AG10803 (cell line): Measurements from ENCODE around the gene MEX3D.

Experiments
- DNase-seq: peaks from one replicate; pipeline ENCODE4 v3.0.0; 2010; ENCODE audit warnings: low read depth
- H3K4me3 ChIP-seq: 2 replicates; pipeline ENCODE4 v1.5.1; 2011; ENCODE audit warnings: mild to moderate bottlenecking, low read length, control low read depth
- TF ChIP-seq, protein P1 (sequence below): conservative IDR thresholded peaks from 2 replicates; pipeline ENCODE4 v1.5.1; 2011; ENCODE audit warnings: mild to moderate bottlenecking, low read length, control low read depth, inconsistent platforms

Gene MEX3D

DNA sequence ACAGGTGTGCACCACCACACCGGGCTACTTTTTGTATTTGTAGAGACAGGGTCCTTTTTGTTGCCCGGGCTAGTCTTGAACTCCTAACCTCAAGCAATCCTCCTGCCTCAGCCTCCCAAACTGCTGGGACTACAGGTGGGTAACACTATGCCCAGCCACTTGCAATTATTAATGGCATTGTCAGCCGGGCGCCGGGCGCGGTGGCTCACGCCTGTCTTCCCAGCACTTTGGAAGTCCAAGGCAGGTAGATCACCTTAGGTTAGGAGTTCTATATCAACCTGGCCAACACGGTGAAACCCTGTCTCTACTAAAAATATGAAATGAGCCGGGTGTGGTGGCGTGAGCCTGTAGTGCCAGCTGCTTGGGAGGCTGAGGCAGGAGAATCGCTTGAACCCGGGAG, 2.7 kb upstream of the MEX3D start:
- H3K4me3 ChIP-seq, result no peak overlapping the region
- no peak for DNase-seq
- TF ChIP-seq, protein P1, sequence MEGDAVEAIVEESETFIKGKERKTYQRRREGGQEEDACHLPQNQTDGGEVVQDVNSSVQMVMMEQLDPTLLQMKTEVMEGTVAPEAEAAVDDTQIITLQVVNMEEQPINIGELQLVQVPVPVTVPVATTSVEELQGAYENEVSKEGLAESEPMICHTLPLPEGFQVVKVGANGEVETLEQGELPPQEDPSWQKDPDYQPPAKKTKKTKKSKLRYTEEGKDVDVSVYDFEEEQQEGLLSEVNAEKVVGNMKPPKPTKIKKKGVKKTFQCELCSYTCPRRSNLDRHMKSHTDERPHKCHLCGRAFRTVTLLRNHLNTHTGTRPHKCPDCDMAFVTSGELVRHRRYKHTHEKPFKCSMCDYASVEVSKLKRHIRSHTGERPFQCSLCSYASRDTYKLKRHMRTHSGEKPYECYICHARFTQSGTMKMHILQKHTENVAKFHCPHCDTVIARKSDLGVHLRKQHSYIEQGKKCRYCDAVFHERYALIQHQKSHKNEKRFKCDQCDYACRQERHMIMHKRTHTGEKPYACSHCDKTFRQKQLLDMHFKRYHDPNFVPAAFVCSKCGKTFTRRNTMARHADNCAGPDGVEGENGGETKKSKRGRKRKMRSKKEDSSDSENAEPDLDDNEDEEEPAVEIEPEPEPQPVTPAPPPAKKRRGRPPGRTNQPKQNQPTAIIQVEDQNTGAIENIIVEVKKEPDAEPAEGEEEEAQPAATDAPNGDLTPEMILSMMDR, result no peak

DNA sequence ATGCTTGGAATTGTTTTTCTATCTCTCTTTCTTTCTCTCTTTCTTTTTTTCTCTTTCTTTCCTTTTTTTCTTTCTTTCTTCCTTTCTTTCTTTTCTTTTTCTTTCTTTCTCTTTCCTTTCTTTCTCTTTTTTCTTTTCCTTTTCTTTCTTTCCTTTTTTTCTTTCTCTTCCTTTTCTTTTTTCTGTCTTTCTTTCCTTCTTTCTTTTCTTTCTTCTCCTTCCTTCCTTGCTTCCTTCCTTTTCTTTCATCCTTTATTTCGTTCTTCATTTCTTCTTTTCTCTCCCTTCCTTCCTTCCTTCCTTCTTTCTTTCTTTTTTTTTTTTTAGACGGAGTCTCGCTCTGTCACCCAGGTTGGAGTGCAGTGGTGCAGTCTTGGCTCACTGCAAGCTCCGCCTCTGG, 1.9 kb upstream of the MEX3D start:
- no peak overlapping the region for H3K4me3 ChIP-seq
- TF ChIP-seq, protein P1, result no peak
- DNase-seq, result no peak

DNA sequence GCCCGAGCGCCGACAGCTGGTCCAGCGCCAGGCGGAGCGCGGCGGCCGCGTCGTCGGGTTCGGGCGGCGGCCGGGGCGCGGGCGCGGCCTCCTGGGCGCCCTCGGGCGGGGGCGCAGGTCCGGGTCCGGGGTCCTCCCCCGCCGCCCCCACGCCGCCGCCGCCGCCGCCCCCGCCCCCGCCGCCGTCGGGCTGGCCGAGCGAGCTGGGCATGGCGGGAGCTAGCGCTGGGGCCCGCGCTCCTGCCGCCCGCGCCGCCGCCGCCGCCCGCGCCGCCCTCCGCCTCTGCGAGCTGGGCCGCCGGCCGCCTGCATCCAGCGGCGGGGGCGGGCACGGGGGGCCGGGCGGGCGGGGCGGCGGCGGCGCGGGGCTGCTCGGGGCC, 287 bp downstream of the MEX3D start:
- TF ChIP-seq, protein P1, result no peak
- H3K4me3 ChIP-seq, result peak overlapping the region; percentile 76
- no peak for DNase-seq

DNA sequence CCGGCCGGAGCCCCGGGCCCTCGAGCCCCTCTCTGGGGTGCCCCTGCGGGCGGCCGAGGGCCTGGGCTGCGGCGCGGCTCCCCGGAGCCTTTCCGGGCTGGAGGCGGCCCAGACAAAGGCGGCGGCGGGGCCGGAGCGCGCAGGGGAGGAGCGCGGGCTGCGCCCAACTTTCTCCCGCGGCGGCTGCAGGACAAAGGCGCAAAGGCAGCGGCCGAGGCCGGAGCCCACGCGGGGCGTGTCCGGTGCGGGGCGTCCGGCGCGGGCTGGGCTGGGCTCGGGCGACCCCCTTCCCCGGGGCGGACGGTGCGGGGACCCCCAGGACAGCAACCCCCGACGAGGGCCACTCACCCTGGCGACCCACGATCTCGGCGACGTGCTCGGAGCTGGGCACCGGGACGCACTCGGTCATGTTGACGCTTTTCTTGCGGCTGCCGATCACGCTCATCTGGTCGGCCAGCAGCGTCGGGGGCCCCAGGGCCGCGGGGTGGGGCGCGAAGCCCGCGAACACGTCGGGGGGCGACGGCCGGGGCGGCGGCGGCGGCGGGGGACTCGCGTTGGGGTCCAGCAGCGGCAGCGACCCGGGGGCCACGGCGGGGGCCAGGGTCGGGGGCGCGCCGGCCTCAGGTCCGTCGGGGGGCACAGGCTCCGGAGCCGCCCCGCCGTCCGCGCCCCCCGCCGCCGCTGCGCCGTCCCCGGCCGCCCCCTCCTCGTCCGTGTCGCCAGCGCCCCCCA, 843 bp downstream of the MEX3D start:
- DNase-seq, result no peak
- H3K4me3 ChIP-seq, result peak overlapping the region; percentile 76
- TF ChIP-seq, protein P1, result no peak

DNA sequence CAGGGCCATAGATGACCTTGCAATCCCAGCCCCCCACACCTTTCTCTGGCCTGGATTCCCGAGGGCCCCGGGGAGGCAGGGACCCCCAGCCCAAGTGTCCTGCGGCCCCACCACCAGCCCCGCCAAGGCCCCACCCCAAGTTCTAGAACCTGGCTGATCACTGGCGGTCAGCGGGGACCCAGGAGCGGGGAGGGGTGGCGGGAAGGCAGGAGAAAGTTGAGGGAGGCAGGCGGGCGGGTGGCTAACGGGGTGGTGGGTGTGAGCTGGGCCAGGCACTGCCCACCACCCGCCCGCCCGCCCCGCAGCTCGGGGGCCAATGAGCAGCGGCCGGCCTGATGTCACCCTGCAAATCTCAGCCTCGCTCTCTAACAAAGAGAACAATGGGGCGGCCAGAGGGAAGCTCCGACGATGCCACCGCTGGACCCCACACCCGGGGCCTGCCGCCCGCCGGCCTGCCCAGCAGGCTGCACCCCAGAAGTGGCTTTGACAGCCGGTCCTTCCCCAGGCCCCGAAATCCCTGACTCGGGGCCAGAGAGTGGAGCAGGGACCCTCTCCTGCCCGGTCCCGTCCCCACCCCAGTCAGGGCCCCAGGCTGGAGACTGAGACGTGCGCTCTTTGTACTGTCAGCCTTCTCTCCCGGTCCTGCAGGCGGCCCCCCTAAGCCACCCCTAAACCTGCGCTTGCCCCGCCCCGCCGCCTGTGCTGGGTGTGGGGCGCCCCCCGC, 1.6 kb downstream of the MEX3D start:
- TF ChIP-seq, protein P1, result no peak
- H3K4me3 ChIP-seq, result peak overlapping the region; percentile 76
- DNase-seq, result peak; percentile 78

DNA sequence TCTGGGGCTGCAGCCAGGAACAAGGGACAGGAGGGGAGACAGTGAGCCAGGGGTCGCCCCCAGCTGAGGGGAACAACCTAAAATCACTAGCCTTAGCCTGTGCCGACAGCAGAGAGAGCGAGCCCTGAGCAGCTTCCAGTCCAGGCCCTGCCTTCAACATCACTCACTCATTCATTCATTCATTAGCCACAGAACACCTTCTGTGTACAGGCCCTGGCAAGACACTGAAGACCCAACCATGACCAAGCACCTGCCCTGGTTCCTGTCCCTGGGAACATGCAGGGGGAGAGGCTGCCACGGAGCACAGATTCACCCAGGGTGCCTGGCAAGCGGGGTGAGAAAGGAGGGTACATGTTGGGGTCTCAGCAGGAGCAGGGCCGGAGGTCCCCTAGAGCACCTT, 4.9 kb downstream of the MEX3D start:
- no peak overlapping the region for H3K4me3 ChIP-seq
- DNase-seq, result no peak
- TF ChIP-seq, protein P1, result no peak
